ENCODE measurements around the gene PRDM16. TPM values are rescaled to one million over a fixed set of nuclear protein-coding genes. Genes with fewer than 3 reads are reported as not detected.

The PRDM16 gene
- total and polyA plus RNA-seq, 2 of the 13 experiments (the other 11 are each of a cell fraction or from before 2014, with no cell fraction given) = 0.15 to 0.81 TPM

- TF ChIP-seq, protein P1, sequence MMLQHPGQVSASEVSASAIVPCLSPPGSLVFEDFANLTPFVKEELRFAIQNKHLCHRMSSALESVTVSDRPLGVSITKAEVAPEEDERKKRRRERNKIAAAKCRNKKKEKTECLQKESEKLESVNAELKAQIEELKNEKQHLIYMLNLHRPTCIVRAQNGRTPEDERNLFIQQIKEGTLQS (CRISPR knock-in tag; IDR thresholded peaks at IDR 0.05) = no peak
- TF ChIP-seq ATF7-NPFF (CRISPR knock-in tag; IDR thresholded peaks at IDR 0.05; ENCODE audit: low read depth) = 0 out of 2 replicates have a peak, but pooled peaks have one; percentile 14
- TF ChIP-seq SP1 (IDR thresholded peaks at IDR 0.05) = no peak
- no peak for TF ChIP-seq SP1 (CRISPR knock-in tag; IDR thresholded peaks at IDR 0.05)
- TF ChIP-seq ZNF414 (CRISPR knock-in tag; IDR thresholded peaks at IDR 0.05) = no peak
- no peak for TF ChIP-seq ZNF879 (CRISPR knock-in tag; IDR thresholded peaks at IDR 0.05)
- no peak for TF ChIP-seq HHEX (CRISPR knock-in tag; IDR thresholded peaks at IDR 0.05)
- no peak for TF ChIP-seq KDM2A (CRISPR knock-in tag; IDR thresholded peaks at IDR 0.05; ENCODE audit: borderline replicate concordance, low read depth)
- no peak for TF ChIP-seq RXRB (CRISPR knock-in tag; IDR thresholded peaks at IDR 0.05; ENCODE audit: borderline replicate concordance)
- TF ChIP-seq, protein P2, sequence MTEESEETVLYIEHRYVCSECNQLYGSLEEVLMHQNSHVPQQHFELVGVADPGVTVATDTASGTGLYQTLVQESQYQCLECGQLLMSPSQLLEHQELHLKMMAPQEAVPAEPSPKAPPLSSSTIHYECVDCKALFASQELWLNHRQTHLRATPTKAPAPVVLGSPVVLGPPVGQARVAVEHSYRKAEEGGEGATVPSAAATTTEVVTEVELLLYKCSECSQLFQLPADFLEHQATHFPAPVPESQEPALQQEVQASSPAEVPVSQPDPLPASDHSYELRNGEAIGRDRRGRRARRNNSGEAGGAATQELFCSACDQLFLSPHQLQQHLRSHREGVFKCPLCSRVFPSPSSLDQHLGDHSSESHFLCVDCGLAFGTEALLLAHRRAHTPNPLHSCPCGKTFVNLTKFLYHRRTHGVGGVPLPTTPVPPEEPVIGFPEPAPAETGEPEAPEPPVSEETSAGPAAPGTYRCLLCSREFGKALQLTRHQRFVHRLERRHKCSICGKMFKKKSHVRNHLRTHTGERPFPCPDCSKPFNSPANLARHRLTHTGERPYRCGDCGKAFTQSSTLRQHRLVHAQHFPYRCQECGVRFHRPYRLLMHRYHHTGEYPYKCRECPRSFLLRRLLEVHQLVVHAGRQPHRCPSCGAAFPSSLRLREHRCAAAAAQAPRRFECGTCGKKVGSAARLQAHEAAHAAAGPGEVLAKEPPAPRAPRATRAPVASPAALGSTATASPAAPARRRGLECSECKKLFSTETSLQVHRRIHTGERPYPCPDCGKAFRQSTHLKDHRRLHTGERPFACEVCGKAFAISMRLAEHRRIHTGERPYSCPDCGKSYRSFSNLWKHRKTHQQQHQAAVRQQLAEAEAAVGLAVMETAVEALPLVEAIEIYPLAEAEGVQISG (CRISPR knock-in tag; IDR thresholded peaks at IDR 0.05) = no peak
- no peak for TF ChIP-seq RORA (CRISPR knock-in tag; IDR thresholded peaks at IDR 0.05)
- TF ChIP-seq MTA3 (CRISPR knock-in tag; IDR thresholded peaks at IDR 0.05) = no peak
- peak; percentile 26; the same call in 1 of the 2 replicates for TF ChIP-seq GABPB1 (CRISPR knock-in tag; IDR thresholded peaks at IDR 0.05)
- TF ChIP-seq ZNF510 (CRISPR knock-in tag; IDR thresholded peaks at IDR 0.05; ENCODE audit: low read depth) = 0 out of 2 replicates have a peak, but pooled peaks have one; percentile 2
- TF ChIP-seq JUNB (CRISPR knock-in tag; IDR thresholded peaks at IDR 0.05; ENCODE audit: borderline replicate concordance) = no peak
- no peak for TF ChIP-seq TGIF2 (CRISPR knock-in tag; IDR thresholded peaks at IDR 0.05)
- TF ChIP-seq ZNF263 (CRISPR knock-in tag; IDR thresholded peaks at IDR 0.05) = no peak
- no peak for TF ChIP-seq NR2F2 (IDR thresholded peaks at IDR 0.05; ENCODE audit: borderline replicate concordance, low read depth)
- TF ChIP-seq KDM4B (CRISPR knock-in tag; IDR thresholded peaks at IDR 0.05) = no peak
- TF ChIP-seq, protein P3, sequence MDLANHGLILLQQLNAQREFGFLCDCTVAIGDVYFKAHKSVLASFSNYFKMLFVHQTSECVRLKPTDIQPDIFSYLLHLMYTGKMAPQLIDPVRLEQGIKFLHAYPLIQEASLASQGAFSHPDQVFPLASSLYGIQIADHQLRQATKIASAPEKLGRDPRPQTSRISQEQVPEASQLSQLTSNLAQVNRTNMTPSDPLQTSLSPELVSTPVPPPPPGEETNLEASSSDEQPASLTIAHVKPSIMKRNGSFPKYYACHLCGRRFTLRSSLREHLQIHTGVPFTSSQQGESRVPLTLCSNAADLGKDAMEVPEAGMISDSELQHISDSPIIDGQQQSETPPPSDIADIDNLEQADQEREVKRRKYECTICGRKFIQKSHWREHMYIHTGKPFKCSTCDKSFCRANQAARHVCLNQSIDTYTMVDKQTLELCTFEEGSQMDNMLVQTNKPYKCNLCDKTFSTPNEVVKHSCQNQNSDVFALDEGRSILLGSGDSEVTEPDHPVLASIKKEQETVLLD (CRISPR knock-in tag; IDR thresholded peaks at IDR 0.05; ENCODE audit: low read depth) = no peak
- TF ChIP-seq, protein P4, sequence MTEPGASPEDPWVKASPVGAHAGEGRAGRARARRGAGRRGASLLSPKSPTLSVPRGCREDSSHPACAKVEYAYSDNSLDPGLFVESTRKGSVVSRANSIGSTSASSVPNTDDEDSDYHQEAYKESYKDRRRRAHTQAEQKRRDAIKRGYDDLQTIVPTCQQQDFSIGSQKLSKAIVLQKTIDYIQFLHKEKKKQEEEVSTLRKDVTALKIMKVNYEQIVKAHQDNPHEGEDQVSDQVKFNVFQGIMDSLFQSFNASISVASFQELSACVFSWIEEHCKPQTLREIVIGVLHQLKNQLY (CRISPR knock-in tag; IDR thresholded peaks at IDR 0.05) = no peak
- no peak for TF ChIP-seq ZSCAN21 (CRISPR knock-in tag; IDR thresholded peaks at IDR 0.05; ENCODE audit: borderline replicate concordance)
- TF ChIP-seq, protein P5, sequence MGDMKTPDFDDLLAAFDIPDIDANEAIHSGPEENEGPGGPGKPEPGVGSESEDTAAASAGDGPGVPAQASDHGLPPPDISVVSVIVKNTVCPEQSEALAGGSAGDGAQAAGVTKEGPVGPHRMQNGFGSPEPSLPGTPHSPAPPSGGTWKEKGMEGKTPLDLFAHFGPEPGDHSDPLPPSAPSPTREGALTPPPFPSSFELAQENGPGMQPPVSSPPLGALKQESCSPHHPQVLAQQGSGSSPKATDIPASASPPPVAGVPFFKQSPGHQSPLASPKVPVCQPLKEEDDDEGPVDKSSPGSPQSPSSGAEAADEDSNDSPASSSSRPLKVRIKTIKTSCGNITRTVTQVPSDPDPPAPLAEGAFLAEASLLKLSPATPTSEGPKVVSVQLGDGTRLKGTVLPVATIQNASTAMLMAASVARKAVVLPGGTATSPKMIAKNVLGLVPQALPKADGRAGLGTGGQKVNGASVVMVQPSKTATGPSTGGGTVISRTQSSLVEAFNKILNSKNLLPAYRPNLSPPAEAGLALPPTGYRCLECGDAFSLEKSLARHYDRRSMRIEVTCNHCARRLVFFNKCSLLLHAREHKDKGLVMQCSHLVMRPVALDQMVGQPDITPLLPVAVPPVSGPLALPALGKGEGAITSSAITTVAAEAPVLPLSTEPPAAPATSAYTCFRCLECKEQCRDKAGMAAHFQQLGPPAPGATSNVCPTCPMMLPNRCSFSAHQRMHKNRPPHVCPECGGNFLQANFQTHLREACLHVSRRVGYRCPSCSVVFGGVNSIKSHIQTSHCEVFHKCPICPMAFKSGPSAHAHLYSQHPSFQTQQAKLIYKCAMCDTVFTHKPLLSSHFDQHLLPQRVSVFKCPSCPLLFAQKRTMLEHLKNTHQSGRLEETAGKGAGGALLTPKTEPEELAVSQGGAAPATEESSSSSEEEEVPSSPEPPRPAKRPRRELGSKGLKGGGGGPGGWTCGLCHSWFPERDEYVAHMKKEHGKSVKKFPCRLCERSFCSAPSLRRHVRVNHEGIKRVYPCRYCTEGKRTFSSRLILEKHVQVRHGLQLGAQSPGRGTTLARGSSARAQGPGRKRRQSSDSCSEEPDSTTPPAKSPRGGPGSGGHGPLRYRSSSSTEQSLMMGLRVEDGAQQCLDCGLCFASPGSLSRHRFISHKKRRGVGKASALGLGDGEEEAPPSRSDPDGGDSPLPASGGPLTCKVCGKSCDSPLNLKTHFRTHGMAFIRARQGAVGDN (CRISPR knock-in tag; IDR thresholded peaks at IDR 0.05) = no peak
Measured at GRCh38 chr1:3237570-3237969, 168.6 kb downstream of the PRDM16 start (continued).
